OCI-LY3 (cell line): ENCODE results near the gene NAA35.

Experiments used
- CTCF ChIP-seq: fragments of 200-600, 300-600 bp; sonication (generic); IDR thresholded peaks from 2 replicates; pipeline ENCODE4 v1.5.1; 2014; ENCODE audit warnings: antibody characterized with exemption, low read length, low read depth
- EZH2phosphoT487 ChIP-seq: fragments of 200-600 bp; shearing (Covaris generic); IDR thresholded peaks from 2 replicates; pipeline ENCODE4 v1.6.1; 2018; ENCODE audit warnings: antibody characterized with exemption, mixed run types, low read depth

GRCh38 chr9:85987236-85987635, 46.3 kb downstream of the NAA35 start:
- TF ChIP-seq CTCF: no peak
- no peak for TF ChIP-seq EZH2phosphoT487
